IMR-90 (cell line): ENCODE measurements around the gene FAM20B. TPM values are rescaled to one million over a fixed set of nuclear protein-coding genes. Genes with fewer than 3 reads are reported as not detected.

Source experiments
- ATAC-seq: fragments of 200-7000 bp; cut with Tn5 transposase; 2 replicates; pipeline ENCODE4 v1.9.1; 2020; ENCODE audit warnings: low read depth, mild to moderate bottlenecking, moderate library complexity
- BruUV-seq: library from RNA; stranded (reverse); fragments of 400-500 nt; replicated peaks from 2 replicates; lab custom pipeline; 2021; lab: Mats Ljungman, UMichigan
- CTCF ChIA-PET: fragments of 300-600 bp; formaldehyde crosslinking; extraction: SDS; loops from one replicate; lab custom pipeline; 2021; ENCODE audit warnings: antibody characterized with exemption; lab: Yijun Ruan, JAX
- POLR2A ChIA-PET: fragments of 300-600 bp; sonication (Branson Sonifier 250); formaldehyde crosslinking; loops from one replicate; lab custom pipeline; 2022; ENCODE audit warnings: antibody characterized with exemption; ENCODE audit not compliant: unreplicated experiment; lab: Charles Lee
- DNase-seq: peaks from one replicate; pipeline ENCODE4 v3.0.0; 2013
- H2AFZ ChIP-seq: replicated peaks from 2 replicates; pipeline ENCODE3; 2013; ENCODE audit warnings: low read length, mild to moderate bottlenecking; ENCODE audit not compliant: poor library complexity
- H2AK5ac ChIP-seq: 2 replicates; pipeline ENCODE4 v1.6.1; 2013; ENCODE audit warnings: low read depth, low read length, inconsistent platforms
- H2AK9ac ChIP-seq: replicated peaks from 2 replicates; pipeline ENCODE3; 2013; ENCODE audit warnings: mild to moderate bottlenecking, low read depth, low read length, moderate library complexity; ENCODE audit not compliant: poor library complexity
- H2BK120ac ChIP-seq: 2 replicates; pipeline ENCODE4 v1.6.1; 2013; ENCODE audit warnings: low read depth, low read length, inconsistent platforms
- H2BK15ac ChIP-seq: 3 replicates; pipeline ENCODE4 v1.6.1; 2013; ENCODE audit warnings: low read depth, low read length, inconsistent platforms
- H2BK20ac ChIP-seq: 2 replicates; pipeline ENCODE4 v1.6.1; 2013; ENCODE audit warnings: low read depth, mild to moderate bottlenecking, inconsistent platforms, low read length, moderate library complexity
- H2BK5ac ChIP-seq: 2 replicates; pipeline ENCODE4 v1.6.1; 2013; ENCODE audit warnings: mild to moderate bottlenecking, low read depth, low read length, inconsistent platforms; ENCODE audit not compliant: poor library complexity, severe bottlenecking
- H3K14ac ChIP-seq: replicated peaks from 2 replicates; pipeline ENCODE4 v1.6.1; 2013; ENCODE audit warnings: low read depth, low read length, inconsistent platforms
- H3K18ac ChIP-seq: 2 replicates; pipeline ENCODE4 v1.6.1; 2013; ENCODE audit warnings: low read depth, low read length, control low read depth
- H3K23ac ChIP-seq: 2 replicates; pipeline ENCODE4 v1.6.1; 2013; ENCODE audit warnings: low read depth, low read length, inconsistent platforms
- H3K27ac ChIP-seq: 2 replicates; pipeline ENCODE4 v1.5.1; 2013; ENCODE audit warnings: mild to moderate bottlenecking, control low read depth, low read length; ENCODE audit not compliant: insufficient read depth
- H3K27me3 ChIP-seq: 2 replicates; pipeline ENCODE4 v1.6.1; 2013; ENCODE audit warnings: low read length; ENCODE audit not compliant: control insufficient read depth, insufficient read depth
- H3K36me3 ChIP-seq: 2 replicates; pipeline ENCODE4 v1.6.1; 2013; ENCODE audit warnings: low read length, mixed read lengths; ENCODE audit not compliant: control insufficient read depth, insufficient read depth
- H3K4ac ChIP-seq: 2 replicates; pipeline ENCODE4 v1.6.1; 2013; ENCODE audit warnings: low read depth, low read length, inconsistent platforms
- H3K4me1 ChIP-seq: 2 replicates; pipeline ENCODE4 v1.6.1; 2013; ENCODE audit warnings: low read length, mixed read lengths; ENCODE audit not compliant: control insufficient read depth, insufficient read depth
- H3K4me2 ChIP-seq: 2 replicates; pipeline ENCODE4 v1.6.1; 2013; ENCODE audit warnings: low read depth, mild to moderate bottlenecking, control low read depth, low read length, moderate library complexity
- H3K4me3 ChIP-seq: 2 replicates; pipeline ENCODE4 v1.5.1; 2013; ENCODE audit warnings: low read depth, mild to moderate bottlenecking, control low read depth, low read length, moderate library complexity; ENCODE audit not compliant: insufficient read depth
- H3K56ac ChIP-seq: 2 replicates; pipeline ENCODE4 v1.6.1; 2013; ENCODE audit warnings: low read length, inconsistent platforms; ENCODE audit not compliant: insufficient read depth; ENCODE audit errors: extremely low read depth
- H3K79me1 ChIP-seq, 2 experiments: 2 replicates each; pipeline ENCODE4 v1.6.1; 2013; ENCODE audit warnings: low read length in 2 of 2, inconsistent platforms in 1 of 2, low read depth in 1 of 2
- H3K9ac ChIP-seq: 2 replicates; pipeline ENCODE4 v1.6.1; 2013; ENCODE audit warnings: low read depth, low read length, control low read depth
- H3K9me1 ChIP-seq: 2 replicates; pipeline ENCODE4 v1.6.1; 2013; ENCODE audit warnings: low read length, inconsistent platforms; ENCODE audit not compliant: insufficient read depth
- H3K9me3 ChIP-seq: 2 replicates; pipeline ENCODE4 v1.6.1; 2013; ENCODE audit warnings: low read length; ENCODE audit not compliant: control insufficient read depth, insufficient read depth
- H4K20me1 ChIP-seq: 2 replicates; pipeline ENCODE4 v1.6.1; 2013; ENCODE audit warnings: low read length, inconsistent platforms; ENCODE audit not compliant: insufficient read depth
- H4K5ac ChIP-seq: 2 replicates; pipeline ENCODE4 v1.6.1; 2013; ENCODE audit warnings: mild to moderate bottlenecking, low read depth, low read length, control low read depth
- H4K8ac ChIP-seq, 2 experiments: 2 replicates each; pipeline ENCODE4 v1.6.1; 2013; ENCODE audit warnings: low read depth in 2 of 2, low read length in 2 of 2, control low read depth in 1 of 2, inconsistent platforms in 1 of 2
- H4K91ac ChIP-seq: 2 replicates; pipeline ENCODE4 v1.6.1; 2013; ENCODE audit warnings: low read depth, low read length, inconsistent platforms; ENCODE audit not compliant: insufficient read depth
- CEBPB ChIP-seq: IDR thresholded peaks from 2 replicates; pipeline ENCODE4 v1.6.1; 2012; ENCODE audit warnings: low read depth, low read length, improper control_type of control experiment
- CTCF ChIP-seq: conservative IDR thresholded peaks from 2 replicates; pipeline ENCODE4 v1.5.1; 2012; ENCODE audit warnings: mild to moderate bottlenecking, low read depth, low read length, improper control_type of control experiment
- MAZ ChIP-seq: IDR thresholded peaks from 2 replicates; pipeline ENCODE4 v1.6.1; 2012; ENCODE audit warnings: low read depth, mild to moderate bottlenecking, low read length, improper control_type of control experiment, moderate library complexity, borderline replicate concordance
- MXI1 ChIP-seq: IDR thresholded peaks from 2 replicates; pipeline ENCODE4 v1.6.1; 2012; ENCODE audit warnings: low read depth, mild to moderate bottlenecking, low read length, moderate library complexity, borderline replicate concordance
- NFE2L2 ChIP-seq: fragments of 150-350 bp; IDR thresholded peaks from 2 replicates; pipeline ENCODE4 v1.6.1; 2016; ENCODE audit warnings: low read depth, mild to moderate bottlenecking, low read length
- RAD21 ChIP-seq: IDR thresholded peaks from 2 replicates; pipeline ENCODE4 v1.6.1; 2012; ENCODE audit warnings: low read length, improper control_type of control experiment
- RCOR1 ChIP-seq: IDR thresholded peaks from 2 replicates; pipeline ENCODE4 v1.6.1; 2012; ENCODE audit warnings: mild to moderate bottlenecking, low read length, improper control_type of control experiment; ENCODE audit not compliant: insufficient replicate concordance
- RFX5 ChIP-seq: IDR thresholded peaks from 2 replicates; pipeline ENCODE4 v1.8.0; 2012; ENCODE audit warnings: low read depth, mild to moderate bottlenecking, low read length, moderate library complexity
- SMC3 ChIP-seq: fragments of 150-350 bp; IDR thresholded peaks from 2 replicates; pipeline ENCODE4 v1.6.1; 2016; ENCODE audit warnings: low read depth, mild to moderate bottlenecking, antibody characterized with exemption, low read length, moderate library complexity
- USF2 ChIP-seq: fragments of 150-350 bp; IDR thresholded peaks from 2 replicates; pipeline ENCODE4 v1.6.1; 2017; ENCODE audit warnings: mild to moderate bottlenecking, antibody characterized with exemption, low read length, low read depth
- WGBS, 2 experiments: methylation state at CpG; one replicate each; pipeline versions ENCODE4 v1.1.5 to v1.1.7; 2013; ENCODE audit warnings: missing lambda C conversion rate in 2 of 2; ENCODE audit not compliant: insufficient read length in 1 of 2; ENCODE audit errors: extremely low coverage in 2 of 2; 5-methylcytosine and 5-hydroxymethylcytosine counted together
- dilution Hi-C: fragments of 300-500 bp; cut with HindIII; formaldehyde crosslinking; loops from one replicate; pipeline ENCODE4 v1.14.3; 2018; ENCODE audit warnings: low sequenced_read_pairs; ENCODE audit not compliant: unreplicated experiment
- in situ Hi-C: fragments of 300-500 bp; cut with MboI; formaldehyde crosslinking; loops from 3 replicates; pipeline ENCODE4 v1.14.3; 2019; ENCODE audit warnings: low sequenced_read_pairs, inconsistent platforms, mixed read lengths
- intact Hi-C: fragments of 100-400 bp; cut with micrococcal nuclease; formaldehyde crosslinking; loops from 2 replicates; pipeline ENCODE4 v1.10.0; 2022
- polyA plus RNA-seq, 3 experiments: library from polyadenylated mRNA; depleted of rRNA; stranded (reverse); fragments of >200 nt; gene quantifications; 2 replicates each; pipeline ENCODE4 v1.2.3, GENCODE V29; 2012; ENCODE audit warnings: low replicate concordance in 1 of 3
- total RNA-seq: library from RNA; depleted of rRNA; stranded (reverse); fragments of >200 nt; gene quantifications from 2 replicates; pipeline ENCODE4 v1.2.3, GENCODE V29; 2012

FAM20B gene
- total and polyA plus RNA-seq, 2 of the 4 experiments (the other 2 are of a cell fraction) = 17.1 to 38.4 TPM

- peaks cover 35 to 56% of the 10 kb centered on the region in 2 experiments for H3K79me1 ChIP-seq
- peak overlapping the region; percentile 69 for H2BK120ac ChIP-seq
- H3K9me1 ChIP-seq = peaks cover 10% of the 10 kb centered on the region; the same call in 1 of the 2 replicates
- H3K9ac ChIP-seq = no peak overlapping the region
- ATAC-seq (no peak), DNase-seq (peak; percentile 42)
- intact Hi-C loops (no loop called here), in situ Hi-C loops (no loop called here), dilution Hi-C loops (no loop called here)
- peak overlapping the region; percentile 26 for H4K91ac ChIP-seq
- H2AK9ac ChIP-seq = no peak overlapping the region
- no peak overlapping the region for H3K27ac ChIP-seq
- H4K20me1 ChIP-seq = peaks cover 43% of the 10 kb centered on the region
- no peak overlapping the region for H3K4me3 ChIP-seq
- BruUV-seq = no TSS peak
- no peak overlapping the region; the same call in 1 of the 2 replicates for H4K5ac ChIP-seq
- WGBS, 2 experiments = no CpG with 5 or more reads among the region's 2 CpGs
- ChIA-PET CTCF (interaction anchor here (0.6 kb wide), 1 partner anchor 10 kb away, joined by 5 read pairs; no protein-coding TSS in a partner anchor), POLR2A (no interaction called here)
- H3K56ac ChIP-seq = no peak overlapping the region
- H3K4ac ChIP-seq = peak overlapping the region; percentile 65; the same call in 1 of the 2 replicates
- H3K27me3 ChIP-seq = no peaks in the 10 kb centered on the region
- peak overlapping the region; percentile 63; the same call in 1 of the 2 replicates for H3K18ac ChIP-seq
- peak overlapping the region; percentile 66; the same call in 1 of the 2 replicates for H3K23ac ChIP-seq
- H3K4me1 ChIP-seq = peaks cover 28% of the 10 kb centered on the region
- H2AFZ ChIP-seq = no peak overlapping the region
- peak overlapping the region; percentile 73 for H2BK20ac ChIP-seq
- no peak overlapping the region; the same call in 1 of the 2 replicates for H3K14ac ChIP-seq
- peak overlapping the region; percentile 87 for H2AK5ac ChIP-seq
- H3K9me3 ChIP-seq = no peaks in the 10 kb centered on the region
- H3K4me2 ChIP-seq = no peak overlapping the region
- H3K36me3 ChIP-seq = no peaks in the 10 kb centered on the region
- 0 out of 4 replicates have a peak overlapping the region, but pooled peaks of 1 of the 2 experiments have one; percentile 15 for H4K8ac ChIP-seq
- peak overlapping the region; percentile 35; the same call in 1 of the 3 replicates for H2BK15ac ChIP-seq
- TF ChIP-seq RFX5 (no peak), MAZ (no peak), NFE2L2 (no peak), CTCF (no peak), CEBPB (no peak), MXI1 (no peak), RCOR1 (no peak), USF2 (no peak), SMC3 (no peak), RAD21 (no peak)
- H2BK5ac ChIP-seq = peak overlapping the region; percentile 31
Observed at GRCh38 chr1:179036844-179037465, 11.3 kb downstream of the FAM20B start.
